T-helper 1 cell treated with Interleukin-12 subunit alpha and Interleukin-12 subunit beta and Interleukin-4 antibody, amounts not matched to agents 30 ng/mL and 1 ng/mL, for 36 hours (primary cell): ENCODE results near the gene KAT6B. TPM values are rescaled to one million over a fixed set of nuclear protein-coding genes. Genes with fewer than 3 reads are reported as not detected.
"Not testable (repeated sequence)": the region's sequence is repeated elsewhere in the genome, so short reads cannot be mapped to it uniquely, and the experiment has no call there.

Experiments
- intact Hi-C: fragments of 100-400 bp; cut with micrococcal nuclease; formaldehyde crosslinking; loops from one replicate; pipeline ENCODE4 v1.15.1; 2024
- total RNA-seq: library from RNA; stranded (reverse); gene quantifications from 2 replicates; pipeline ENCODE4 v1.2.3, GENCODE V29; 2022

The KAT6B gene
- total RNA-seq, 1 donor from 2014 or later: 29.5 TPM

DNA sequence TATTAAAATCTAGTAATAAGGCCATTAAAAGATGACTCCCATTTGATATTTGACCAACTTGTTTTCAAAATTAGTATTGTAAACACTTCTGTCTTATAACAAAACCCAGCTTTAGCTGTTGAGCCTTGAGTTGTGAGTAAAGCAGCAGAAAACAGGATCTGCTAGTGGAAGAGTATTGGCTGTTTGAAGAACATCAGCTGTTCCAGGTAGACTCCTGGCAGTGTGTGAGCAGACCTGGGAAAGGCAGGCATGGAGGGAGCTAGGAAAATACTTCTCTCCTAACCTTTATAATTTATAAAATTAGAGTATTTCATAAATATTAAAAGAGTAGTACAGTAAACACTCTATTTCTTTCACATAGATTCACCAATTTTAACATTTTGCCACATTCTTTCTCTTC, 29.0 kb downstream of the KAT6B start:
- intact Hi-C loops: loop anchor here (2.0 kb wide), 1 partner anchor 29 kb away; the partner anchor contains the start of gene KAT6B

DNA sequence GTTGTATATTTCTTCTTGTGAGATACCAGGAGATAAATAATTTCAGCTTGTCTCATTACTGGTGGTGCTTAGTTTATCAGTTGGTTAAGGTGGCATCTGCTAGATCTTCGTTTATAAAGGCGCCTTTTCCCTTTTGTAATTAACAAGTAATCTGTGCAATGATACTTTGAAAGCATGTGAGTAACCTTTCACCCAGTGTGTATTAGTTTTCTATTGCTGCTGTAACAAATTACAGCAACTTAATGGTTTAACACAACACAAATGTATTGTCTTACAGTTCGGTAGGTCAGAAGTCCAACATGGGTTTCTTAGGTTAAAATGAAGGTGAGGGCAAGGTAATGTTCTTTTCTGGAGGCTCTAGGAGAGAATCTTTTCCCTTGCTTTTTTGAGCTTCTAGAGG, 30.5 kb downstream of the KAT6B start:
- intact Hi-C loops: no loop called here

DNA sequence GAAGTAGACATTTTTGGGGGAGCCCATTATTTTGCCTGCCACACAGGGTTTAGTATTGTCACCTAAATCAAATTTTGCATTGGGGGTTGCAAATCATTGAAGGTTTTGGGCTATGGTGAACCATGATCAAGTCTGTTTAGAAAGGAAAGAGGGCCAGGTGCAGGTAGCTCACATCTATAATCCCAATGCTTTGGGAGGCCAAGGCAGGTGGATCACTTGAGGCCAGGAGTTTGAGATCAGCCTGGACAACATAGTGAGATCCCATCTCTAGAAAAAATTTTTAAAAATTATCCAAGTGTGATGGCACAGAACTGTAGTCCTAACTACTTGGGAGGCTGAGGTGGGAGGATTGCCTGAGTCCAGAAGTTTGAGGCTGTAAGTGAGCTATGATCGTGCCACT, 31.2 kb downstream of the KAT6B start:
- intact Hi-C loops: no loop called here

DNA sequence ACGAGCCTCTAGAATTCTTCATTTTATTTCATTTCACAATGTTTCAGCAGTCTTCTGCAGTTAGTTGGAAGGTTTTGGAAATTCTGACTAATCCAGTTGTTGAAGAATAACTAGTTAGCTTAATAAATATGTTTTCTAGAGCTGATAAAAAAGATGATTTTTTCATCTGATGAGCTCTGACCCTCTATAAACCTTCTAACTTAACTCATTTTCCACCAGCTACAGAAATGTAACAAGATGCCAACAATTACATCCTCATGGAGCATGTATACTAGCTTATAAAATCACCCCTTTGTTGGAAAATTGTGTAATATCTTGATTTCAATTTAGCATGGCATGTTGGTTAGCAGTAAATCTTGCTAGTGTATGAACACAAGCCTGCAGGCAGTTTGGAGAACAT, 33.1 kb downstream of the KAT6B start:
- intact Hi-C loops: no loop called here

DNA sequence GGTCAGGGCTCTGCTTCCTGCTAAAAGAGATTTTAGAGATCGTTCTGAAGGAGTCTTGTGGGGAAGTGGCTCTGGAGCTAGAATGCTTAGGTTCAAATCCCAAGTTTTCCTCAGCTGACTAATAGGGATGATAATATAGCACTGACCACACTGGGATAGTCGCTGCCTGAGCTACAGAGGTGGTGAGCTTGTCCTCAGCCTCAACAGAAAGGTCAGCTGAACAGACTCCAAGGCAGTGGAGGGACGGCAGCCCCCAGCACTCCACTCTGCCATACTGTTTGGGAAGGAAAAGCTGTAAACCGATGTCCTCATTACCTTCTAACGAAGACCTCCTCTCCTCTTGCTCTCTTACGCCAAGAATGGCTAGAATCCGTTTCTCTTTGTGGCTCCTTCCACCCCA, 36.2 kb downstream of the KAT6B start:
- intact Hi-C loops: no loop called here

DNA sequence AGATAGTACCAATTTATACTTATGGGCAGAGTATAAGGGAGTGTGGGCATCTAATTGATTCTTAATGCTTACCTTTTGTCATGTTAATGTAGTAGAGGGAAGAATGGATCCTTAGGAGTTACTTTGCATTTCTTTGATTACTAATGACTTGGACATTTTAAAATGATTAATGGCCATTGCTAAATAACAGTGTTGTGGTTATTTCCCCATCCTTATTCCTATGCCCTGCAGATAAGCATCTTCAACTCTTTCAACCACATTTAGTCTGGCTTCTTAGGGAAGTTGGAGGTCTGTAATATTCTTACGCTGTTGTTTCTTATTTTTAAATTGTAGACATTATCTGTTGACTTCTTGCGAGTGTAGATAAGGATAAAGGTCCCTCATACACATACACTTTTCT, 37.2 kb downstream of the KAT6B start:
- intact Hi-C loops: no loop called here

DNA sequence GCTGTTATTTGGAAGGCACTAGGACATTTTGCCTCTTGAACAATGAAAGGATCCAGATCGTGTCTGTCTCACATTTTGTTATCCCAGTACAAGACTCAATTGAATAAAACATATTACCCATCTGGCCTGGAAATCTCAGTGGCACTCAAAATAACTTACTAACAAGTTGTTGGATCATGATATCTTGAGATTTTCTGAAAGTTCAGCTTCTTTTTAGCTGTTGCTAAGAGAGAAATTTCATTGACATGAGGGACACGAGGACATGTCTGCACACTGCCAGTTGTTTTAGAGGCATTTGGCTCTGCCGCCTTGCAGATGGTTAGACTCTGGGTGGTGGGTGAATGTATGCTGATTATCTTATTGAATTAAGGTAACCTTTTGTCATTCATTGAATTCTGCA, 41.0 kb downstream of the KAT6B start:
- intact Hi-C loops: no loop called here

DNA sequence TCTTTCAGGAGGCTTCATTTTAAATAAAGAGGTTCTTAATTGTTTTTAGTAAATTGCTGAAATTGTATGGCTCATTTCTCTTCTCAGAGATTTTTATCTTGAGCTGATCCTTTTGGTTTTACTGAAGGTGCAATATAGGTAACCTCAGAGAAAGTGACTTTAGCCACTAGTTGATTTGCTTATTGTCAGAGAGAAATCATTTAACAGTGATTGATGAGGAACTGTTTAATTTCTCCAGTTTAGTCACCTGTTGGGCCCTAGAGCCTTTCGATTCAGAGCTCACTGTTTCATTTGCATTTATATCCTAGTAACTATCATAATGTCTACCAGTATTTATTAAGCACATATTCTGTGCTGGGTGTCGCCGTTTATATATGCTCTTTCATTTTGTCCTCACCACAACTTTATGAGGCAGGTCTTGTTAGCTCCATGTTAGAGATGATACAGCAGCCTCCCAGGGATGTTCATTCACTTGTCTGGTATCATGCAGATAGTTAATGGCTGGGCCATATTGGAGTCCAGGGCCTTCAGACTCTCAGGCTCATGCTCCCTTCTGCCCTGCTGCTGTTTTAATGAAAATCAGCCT, 42.1 kb downstream of the KAT6B start:
- intact Hi-C loops: no loop called here

DNA sequence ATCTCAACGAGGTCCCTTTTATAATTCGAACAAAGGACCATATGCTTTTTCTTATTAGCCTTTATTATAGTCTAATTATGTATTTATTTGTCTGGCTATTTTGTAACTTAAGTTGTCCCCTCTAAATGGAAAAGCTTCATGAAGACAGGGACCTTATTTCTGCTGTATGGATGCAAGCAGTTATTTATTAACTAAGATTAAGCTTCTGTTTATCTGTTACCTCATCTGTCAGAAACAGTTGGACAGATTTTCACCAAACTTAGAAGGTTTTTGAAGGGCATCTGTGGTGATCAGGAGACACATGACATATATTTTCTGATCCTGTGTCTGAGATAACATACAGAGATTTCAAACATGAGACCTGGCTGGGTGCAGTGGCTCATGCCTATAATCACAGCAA, 43.2 kb downstream of the KAT6B start:
- intact Hi-C loops: no loop called here

DNA sequence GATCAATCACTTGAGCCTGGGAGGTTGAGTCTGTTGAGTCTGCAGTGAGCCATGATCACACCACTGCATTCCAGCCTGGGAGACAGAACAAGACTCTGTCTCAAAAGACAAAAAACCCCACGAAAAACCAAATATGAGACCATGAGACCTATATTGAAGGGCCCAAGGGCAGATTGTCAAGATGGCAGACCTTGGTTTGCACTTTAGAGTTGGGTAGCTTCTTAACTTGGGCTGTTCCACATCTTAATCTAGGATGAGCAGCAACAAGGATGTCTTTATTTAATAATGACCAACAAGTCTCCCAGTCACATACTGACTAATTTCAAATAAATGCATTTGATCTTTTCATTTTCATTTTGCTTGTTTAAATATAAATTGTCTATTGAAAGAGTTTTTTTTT, 43.8 kb downstream of the KAT6B start:
- intact Hi-C loops: no loop called here

DNA sequence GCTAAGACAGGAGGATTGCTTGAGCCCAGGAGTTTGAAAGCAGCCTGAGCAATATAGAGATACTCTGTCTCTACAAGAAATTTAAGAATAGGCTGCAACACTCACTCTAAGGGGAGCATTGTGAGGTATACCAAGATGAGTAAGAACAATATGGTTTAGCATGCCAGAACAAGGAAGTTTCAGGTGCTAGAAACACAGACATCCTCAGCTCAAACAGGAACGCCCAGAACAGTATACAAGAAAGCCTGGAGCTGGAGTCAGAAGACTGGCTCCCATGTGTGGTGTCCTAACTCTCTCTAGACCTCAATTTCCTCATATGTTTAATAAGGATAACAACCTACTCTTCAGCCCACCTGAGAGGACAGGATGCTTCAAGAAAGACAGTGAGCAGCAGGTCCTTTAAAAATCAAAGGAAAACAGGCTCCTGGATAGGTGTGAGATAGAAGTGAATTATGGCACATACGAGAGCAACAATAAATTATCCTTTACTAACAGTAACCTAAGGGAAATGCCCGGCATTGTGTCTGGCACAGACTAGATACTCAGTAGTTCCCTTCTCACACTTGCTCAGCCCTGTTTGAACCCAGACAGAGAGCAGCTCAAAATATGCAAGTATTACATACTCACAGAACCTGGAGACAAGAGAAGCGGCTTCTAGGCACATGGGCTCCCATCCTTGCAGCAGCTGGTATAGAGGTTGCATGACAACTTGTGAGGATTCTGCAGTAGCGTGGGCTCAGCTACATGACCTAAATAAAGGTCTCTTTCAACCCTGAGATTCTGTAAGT, 45.4 kb downstream of the KAT6B start:
- intact Hi-C loops: loop anchor here (1.0 kb wide), 3 partner anchors 27 to 45 kb away; partner anchors contain the start of gene KAT6B

DNA sequence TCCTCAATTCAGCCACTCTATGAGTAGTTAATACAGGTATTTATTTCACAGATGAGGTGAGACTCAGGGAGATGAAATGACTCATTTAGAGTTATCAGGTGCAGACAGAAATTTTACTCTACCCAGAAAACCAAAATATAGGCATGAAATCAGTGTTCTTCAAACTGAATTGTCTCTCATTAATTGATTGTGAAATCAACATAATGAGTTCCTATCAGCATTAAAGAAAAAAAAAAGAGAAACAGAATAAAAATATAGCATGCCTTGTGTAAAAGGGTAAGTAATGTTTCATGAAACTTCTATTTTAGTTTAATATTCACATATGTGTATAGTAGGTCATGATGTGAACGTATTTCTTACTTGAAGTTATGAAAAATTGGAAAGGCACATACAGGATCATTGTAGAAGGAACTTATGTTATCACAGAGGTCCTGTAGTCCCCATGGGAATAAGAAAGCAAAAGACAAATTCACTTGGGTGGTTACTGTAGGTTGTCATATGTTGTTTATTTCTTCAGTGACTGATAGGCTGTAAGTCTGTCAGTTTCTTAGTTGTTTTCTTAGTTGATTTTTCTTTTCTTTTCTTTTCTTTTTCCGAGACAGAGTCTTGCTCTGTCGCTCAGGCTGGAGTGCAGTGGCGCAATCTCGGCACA, 47.5 kb downstream of the KAT6B start:
- intact Hi-C loops: no loop called here

DNA sequence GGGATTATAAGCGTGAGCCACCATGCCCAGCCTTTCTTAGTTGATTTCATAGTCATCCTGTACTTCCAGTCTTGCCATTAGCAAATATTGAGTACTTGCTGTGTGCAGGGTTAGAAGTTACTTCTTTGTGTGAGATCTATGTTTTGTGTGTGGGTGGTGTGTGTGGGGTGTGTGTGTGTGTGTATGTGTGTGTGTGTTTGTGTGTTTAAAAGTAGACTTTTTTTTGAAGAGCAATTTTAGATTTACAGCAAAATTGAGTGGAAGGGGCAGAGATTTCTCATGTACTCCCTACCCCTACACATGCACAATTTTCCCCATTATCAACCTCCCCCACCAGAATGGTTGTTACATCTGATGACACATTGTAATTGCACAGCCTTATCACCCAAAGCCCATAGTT, 48.2 kb downstream of the KAT6B start:
- intact Hi-C loops: no loop called here

DNA sequence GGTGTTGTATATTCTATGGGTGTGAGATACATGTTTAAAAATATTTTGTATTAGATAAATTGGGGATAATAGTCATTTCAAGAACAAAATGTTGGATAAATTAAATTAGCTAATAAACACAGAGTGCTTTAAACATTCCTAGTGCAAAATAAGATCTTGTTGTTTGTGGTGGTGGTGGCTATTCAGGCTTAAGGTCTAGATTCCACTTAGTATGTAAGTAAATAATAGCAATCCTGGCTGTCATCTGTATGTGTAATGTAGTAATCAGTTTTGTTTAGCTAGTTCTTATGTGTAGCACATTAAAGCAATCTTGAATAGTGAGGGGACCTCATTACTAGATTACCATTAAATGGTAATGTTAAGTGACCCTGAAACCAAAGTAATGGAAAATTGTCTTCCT, 48.7 kb downstream of the KAT6B start:
- intact Hi-C loops: no loop called here

DNA sequence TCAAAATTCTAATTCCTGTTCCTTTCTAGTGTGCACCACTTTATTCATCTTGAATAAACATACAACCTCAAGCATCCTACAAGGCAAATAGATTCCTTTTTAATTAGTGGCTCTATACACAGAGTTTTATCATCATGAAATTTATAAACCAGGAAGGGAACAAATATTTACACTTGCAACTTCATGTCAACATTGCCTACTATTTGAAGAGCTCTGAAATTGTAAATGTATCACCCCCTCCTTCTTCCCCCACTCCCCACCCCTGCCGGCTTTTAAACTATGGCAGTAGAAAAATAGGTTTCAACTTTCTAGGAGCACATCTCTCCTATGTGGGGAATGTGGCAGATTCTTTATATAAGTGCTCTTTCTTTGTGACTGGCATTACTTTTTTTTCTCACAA, 49.6 kb downstream of the KAT6B start:
- intact Hi-C loops: no loop called here

DNA sequence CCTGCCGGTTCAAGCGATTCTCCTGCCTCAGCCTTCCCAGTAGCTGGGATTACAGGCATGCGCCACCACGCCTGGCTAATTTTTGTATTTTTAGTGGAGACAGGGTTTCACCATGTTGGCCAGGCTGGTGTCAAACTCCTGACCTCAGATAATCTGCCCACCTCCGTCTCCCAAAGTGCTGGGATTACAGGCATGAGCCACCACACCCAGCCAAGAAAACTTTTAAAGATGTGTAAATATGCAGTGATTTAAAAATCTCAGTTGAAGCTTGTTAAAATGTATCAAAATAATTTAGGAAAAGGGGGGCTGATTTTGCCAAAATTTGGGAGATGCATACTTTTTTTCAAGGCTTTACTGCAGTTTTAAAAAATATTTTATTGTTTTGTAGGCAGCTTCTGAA, 50.7 kb downstream of the KAT6B start:
- intact Hi-C loops: not testable (repeated sequence)

DNA sequence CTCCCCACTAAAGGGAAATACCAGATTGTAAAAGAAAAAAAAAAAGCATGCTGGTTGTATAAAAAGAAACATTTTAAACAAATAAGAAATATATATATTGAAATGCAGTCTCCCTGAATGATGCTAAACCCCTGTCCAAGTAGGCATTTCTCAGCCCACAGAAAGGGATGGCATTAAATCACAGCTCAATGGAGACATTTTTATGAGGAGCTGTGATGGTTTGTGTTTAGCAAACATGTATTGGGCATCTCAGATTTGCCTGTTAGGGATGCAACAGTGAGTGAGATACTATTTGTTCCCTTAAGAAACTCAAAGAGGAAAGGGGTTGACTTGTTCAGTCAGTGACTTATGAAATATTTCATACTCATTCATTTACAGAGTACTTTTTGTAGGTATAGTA, 51.5 kb downstream of the KAT6B start:
- intact Hi-C loops: no loop called here

DNA sequence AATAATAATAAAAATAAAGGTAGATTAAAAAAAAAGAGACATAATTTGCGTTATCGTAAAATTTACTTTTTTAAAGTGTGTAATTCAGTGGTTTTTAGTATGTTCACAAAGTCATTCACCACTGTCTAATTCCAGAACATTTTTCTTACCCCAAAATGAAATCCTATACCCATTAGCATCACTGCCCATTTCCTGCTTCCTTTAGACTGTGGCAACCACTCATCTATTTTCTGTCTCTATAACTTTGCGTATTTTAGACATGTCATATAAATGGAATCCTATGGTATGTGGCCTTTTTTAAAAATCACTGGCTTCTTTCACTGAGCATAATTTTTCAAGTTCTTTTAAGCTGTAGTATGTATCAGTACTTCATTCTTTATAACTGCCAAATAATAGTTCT, 53.6 kb downstream of the KAT6B start:
- intact Hi-C loops: no loop called here

DNA sequence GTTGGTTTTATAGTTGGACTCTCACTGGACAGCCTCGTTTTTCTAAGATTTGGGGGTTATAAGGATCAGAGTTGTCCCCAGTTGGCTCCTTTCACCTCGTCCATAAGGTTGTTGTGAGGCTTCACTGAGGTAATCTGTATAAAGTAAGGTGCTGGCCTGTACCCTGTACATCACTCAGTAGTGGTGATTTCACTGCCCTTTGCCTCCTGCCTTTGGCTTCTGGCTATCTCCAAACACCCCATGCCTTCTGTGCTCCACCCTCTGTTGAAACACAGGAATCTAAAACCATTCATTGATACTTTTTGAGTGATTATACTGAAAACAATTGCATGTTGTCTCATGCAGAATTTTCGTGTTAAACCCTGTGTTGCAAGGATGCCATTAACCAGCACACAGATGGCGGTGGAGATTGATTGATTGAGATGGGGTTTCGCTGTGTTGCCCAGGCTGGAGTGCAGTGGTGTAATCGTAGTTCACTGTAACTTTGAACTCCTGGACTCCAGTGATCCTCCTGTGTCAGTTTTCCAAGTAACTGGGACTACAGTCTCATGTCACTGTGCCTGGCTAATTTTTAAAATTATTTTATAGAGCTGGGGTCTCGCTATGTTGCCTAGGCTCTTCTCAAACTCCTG, 55.0 kb downstream of the KAT6B start:
- intact Hi-C loops: no loop called here

DNA sequence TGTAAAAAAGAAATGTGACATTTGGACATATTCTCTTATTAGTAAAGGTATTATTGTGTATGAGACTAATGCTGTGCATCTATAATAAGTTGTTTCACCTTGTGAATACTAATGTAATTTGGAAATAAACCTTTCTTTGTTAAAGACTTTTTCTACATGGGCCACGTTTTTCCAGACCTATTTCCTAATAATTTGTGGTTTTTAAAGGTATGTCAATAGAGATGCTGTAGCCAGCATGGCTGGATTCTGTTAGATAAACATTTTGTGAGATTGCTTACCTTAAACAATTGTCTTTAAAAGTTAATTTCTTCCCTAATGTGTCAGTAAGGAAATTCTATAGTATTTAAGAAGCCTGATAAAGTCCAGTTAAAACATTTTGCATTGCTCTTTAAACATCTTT, 56.0 kb downstream of the KAT6B start:
- intact Hi-C loops: no loop called here

DNA sequence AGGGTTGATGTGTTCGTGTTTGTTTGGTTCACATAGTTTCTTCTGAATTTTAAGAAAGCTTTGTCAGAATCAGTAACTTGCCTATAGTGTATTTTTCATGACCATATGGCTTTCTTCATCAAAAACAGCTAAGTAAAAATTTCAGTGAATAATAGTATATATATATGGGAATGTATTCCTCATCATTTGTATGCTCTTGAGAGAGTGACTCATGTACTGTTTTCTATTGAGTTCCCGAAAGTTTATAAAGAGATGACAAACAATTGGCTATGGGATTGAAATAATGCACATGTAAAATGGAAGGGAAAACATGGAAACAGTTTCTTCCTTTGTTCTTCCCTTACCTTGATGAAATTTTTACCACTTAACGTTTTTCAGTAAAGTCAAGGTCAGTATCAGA, 56.4 kb downstream of the KAT6B start:
- intact Hi-C loops: no loop called here

DNA sequence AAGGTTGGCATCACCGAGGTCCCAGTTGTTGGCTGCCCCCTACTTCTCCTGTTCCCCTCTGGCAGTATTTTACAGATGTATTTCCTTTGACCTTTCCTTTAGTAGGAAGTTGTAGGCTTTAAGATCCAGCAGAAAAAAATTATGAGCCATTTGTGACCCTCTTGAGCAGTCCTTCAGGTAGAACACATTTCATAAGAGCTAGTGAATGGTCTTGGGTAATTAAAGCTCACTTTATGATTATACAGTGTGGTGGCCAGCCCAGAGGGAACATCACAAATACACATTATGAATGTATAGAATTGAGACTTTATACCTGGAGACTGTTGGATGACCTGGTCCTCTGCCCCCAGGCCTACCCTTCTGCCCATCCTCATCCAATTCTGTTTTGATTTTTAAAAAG, 57.0 kb downstream of the KAT6B start:
- intact Hi-C loops: no loop called here
